ENCODE results near the gene TCP1. TPM values are rescaled to one million over a fixed set of nuclear protein-coding genes. Genes with fewer than 3 reads are reported as not detected.

Gene TCP1
- total and polyA plus RNA-seq, 2 of the 13 experiments (the other 11 are each of a cell fraction or from before 2014, with no cell fraction given), result 116 to 553 TPM

DNA sequence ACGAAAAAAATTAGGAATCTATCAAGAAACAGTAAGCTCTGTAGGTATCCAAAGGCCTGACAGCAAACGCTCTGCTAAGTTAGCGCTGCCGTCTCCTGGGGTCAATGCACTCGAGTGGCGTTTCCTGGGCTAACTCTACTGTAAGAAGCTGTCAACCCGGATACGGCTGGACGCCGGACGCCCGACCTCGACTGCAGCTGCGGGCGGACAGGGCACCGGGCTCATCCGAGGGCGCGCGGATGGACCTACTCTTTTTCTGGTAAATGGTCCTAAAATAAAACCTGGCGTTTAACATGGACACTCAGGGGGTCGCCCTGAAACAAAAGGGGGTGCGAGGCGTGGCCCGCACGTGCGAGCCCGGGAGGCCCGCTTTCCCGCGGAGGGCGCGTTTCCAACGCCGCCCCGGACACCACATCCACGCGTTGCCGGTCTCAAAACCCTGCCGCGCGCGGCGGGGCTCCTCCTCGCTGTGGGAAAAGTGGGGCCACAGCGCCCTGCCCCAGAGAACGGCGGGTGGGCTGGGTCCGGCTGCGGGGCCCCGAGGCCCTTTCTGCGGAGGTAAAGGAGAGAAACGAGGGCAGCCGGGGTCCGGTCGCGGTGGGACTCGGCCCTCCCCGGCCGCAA, 537 bp downstream of the TCP1 start (continued):
- TF ChIP-seq KDM5A (IDR thresholded peaks at IDR 0.05; ENCODE audit: borderline replicate concordance, low read length), result no peak
- TF ChIP-seq ZNF350 (CRISPR knock-in tag; IDR thresholded peaks at IDR 0.05; ENCODE audit: borderline replicate concordance, low read depth), result no peak
- peak; percentile 17; the same call in 1 of the 2 replicates for TF ChIP-seq GLI4 (CRISPR knock-in tag; IDR thresholded peaks at IDR 0.05; ENCODE audit: borderline replicate concordance)
- TF ChIP-seq ATM (IDR thresholded peaks at IDR 0.05; ENCODE audit: borderline replicate concordance), result no peak
- TF ChIP-seq, protein P1, sequence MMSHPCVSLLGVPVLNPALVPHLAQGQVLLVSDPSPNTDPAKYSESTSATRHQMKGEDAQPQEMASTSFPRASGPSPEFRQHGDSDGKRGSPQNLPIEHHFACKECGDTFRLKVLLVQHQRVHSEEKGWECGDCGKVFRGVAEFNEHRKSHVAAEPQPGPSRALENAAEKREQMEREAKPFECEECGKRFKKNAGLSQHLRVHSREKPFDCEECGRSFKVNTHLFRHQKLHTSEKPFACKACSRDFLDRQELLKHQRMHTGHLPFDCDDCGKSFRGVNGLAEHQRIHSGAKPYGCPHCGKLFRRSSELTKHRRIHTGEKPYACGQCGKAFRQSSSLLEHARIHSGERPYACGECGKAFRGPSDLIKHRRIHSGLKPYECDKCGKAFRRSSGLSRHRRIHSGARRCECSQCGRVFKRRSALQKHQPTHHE (CRISPR knock-in tag; IDR thresholded peaks at IDR 0.05; ENCODE audit: borderline replicate concordance), result no peak
- TF ChIP-seq ZNF333 (CRISPR knock-in tag; IDR thresholded peaks at IDR 0.05; ENCODE audit: borderline replicate concordance), result no peak
- TF ChIP-seq ZNF644 (CRISPR knock-in tag; IDR thresholded peaks at IDR 0.05; ENCODE audit: low read depth), result no peak
- TF ChIP-seq, protein P2, sequence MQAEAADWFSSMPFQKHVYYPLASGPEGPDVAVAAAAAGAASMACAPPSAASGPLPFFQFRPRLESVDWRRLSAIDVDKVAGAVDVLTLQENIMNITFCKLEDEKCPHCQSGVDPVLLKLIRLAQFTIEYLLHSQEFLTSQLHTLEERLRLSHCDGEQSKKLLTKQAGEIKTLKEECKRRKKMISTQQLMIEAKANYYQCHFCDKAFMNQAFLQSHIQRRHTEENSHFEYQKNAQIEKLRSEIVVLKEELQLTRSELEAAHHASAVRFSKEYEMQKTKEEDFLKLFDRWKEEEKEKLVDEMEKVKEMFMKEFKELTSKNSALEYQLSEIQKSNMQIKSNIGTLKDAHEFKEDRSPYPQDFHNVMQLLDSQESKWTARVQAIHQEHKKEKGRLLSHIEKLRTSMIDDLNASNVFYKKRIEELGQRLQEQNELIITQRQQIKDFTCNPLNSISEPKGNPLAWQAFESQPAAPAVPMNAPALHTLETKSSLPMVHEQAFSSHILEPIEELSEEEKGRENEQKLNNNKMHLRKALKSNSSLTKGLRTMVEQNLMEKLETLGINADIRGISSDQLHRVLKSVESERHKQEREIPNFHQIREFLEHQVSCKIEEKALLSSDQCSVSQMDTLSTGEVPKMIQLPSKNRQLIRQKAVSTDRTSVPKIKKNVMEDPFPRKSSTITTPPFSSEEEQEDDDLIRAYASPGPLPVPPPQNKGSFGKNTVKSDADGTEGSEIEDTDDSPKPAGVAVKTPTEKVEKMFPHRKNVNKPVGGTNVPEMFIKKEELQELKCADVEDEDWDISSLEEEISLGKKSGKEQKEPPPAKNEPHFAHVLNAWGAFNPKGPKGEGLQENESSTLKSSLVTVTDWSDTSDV (CRISPR knock-in tag; IDR thresholded peaks at IDR 0.05), result no peak
- no peak; the same call in 1 of the 2 replicates for TF ChIP-seq ZNF232 (CRISPR knock-in tag; IDR thresholded peaks at IDR 0.05; ENCODE audit: borderline replicate concordance)
- no peak for TF ChIP-seq ZNF776 (CRISPR knock-in tag; IDR thresholded peaks at IDR 0.05)
- TF ChIP-seq, protein P3, sequence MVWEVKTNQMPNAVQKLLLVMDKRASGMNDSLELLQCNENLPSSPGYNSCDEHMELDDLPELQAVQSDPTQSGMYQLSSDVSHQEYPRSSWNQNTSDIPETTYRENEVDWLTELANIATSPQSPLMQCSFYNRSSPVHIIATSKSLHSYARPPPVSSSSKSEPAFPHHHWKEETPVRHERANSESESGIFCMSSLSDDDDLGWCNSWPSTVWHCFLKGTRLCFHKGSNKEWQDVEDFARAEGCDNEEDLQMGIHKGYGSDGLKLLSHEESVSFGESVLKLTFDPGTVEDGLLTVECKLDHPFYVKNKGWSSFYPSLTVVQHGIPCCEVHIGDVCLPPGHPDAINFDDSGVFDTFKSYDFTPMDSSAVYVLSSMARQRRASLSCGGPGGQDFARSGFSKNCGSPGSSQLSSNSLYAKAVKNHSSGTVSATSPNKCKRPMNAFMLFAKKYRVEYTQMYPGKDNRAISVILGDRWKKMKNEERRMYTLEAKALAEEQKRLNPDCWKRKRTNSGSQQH (CRISPR knock-in tag; IDR thresholded peaks at IDR 0.05; ENCODE audit: low read depth), result no peak; the same call in 1 of the 2 replicates
- no peak for TF ChIP-seq EED (CRISPR knock-in tag; IDR thresholded peaks at IDR 0.05)
- TF ChIP-seq SMYD3 (CRISPR knock-in tag; IDR thresholded peaks at IDR 0.05), result no peak
- TF ChIP-seq, protein P4, sequence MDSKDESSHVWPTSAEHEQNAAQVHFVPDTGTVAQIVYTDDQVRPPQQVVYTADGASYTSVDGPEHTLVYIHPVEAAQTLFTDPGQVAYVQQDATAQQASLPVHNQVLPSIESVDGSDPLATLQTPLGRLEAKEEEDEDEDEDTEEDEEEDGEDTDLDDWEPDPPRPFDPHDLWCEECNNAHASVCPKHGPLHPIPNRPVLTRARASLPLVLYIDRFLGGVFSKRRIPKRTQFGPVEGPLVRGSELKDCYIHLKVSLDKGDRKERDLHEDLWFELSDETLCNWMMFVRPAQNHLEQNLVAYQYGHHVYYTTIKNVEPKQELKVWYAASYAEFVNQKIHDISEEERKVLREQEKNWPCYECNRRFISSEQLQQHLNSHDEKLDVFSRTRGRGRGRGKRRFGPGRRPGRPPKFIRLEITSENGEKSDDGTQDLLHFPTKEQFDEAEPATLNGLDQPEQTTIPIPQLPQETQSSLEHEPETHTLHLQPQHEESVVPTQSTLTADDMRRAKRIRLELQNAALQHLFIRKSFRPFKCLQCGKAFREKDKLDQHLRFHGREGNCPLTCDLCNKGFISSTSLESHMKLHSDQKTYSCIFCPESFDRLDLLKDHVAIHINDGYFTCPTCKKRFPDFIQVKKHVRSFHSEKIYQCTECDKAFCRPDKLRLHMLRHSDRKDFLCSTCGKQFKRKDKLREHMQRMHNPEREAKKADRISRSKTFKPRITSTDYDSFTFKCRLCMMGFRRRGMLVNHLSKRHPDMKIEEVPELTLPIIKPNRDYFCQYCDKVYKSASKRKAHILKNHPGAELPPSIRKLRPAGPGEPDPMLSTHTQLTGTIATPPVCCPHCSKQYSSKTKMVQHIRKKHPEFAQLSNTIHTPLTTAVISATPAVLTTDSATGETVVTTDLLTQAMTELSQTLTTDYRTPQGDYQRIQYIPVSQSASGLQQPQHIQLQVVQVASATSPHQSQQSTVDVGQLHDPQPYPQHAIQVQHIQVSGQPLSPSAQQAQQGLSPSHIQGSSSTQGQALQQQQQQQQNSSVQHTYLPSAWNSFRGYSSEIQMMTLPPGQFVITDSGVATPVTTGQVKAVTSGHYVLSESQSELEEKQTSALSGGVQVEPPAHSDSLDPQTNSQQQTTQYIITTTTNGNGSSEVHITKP (CRISPR knock-in tag; IDR thresholded peaks at IDR 0.05; ENCODE audit: low read depth), result no peak
- TF ChIP-seq, protein P5, sequence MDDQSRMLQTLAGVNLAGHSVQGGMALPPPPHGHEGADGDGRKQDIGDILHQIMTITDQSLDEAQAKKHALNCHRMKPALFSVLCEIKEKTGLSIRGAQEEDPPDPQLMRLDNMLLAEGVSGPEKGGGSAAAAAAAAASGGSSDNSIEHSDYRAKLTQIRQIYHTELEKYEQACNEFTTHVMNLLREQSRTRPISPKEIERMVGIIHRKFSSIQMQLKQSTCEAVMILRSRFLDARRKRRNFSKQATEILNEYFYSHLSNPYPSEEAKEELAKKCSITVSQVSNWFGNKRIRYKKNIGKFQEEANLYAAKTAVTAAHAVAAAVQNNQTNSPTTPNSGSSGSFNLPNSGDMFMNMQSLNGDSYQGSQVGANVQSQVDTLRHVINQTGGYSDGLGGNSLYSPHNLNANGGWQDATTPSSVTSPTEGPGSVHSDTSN (CRISPR knock-in tag; IDR thresholded peaks at IDR 0.05; ENCODE audit: borderline replicate concordance), result no peak
- no peak for TF ChIP-seq ZNF207 (IDR thresholded peaks at IDR 0.05; ENCODE audit: borderline replicate concordance)
- no peak for TF ChIP-seq SMARCC2 (IDR thresholded peaks at IDR 0.05)
- no peak for TF ChIP-seq ZNF614 (CRISPR knock-in tag; IDR thresholded peaks at IDR 0.05; ENCODE audit: borderline replicate concordance)

Data from HepG2 (cell line).